Nephron (organoid): ENCODE results near the gene PNMT.

Experiments used
- H3K27ac Mint-ChIP-seq, 3 experiments: 2 replicates each; pipeline ENCODE4 v1.8.0; 2020; ENCODE audit warnings: mixed read lengths in 3 of 3, mild to moderate bottlenecking in 2 of 3, moderate library complexity in 1 of 3
- H3K27me3 Mint-ChIP-seq: 2 replicates; pipeline ENCODE4 v1.8.0; 2021; ENCODE audit warnings: low read depth, mild to moderate bottlenecking, moderate library complexity, mixed read lengths
- H3K36me3 Mint-ChIP-seq: 2 replicates; pipeline ENCODE4 v1.8.0; 2020; ENCODE audit warnings: low read depth, mixed read lengths
- H3K4me1 Mint-ChIP-seq: 2 replicates; pipeline ENCODE4 v1.8.0; 2020; ENCODE audit warnings: mixed read lengths
- H3K4me3 Mint-ChIP-seq, 3 experiments: 2 replicates each; pipeline ENCODE4 v1.8.0; 2020; ENCODE audit warnings: mild to moderate bottlenecking in 3 of 3, mixed read lengths in 3 of 3, moderate library complexity in 2 of 3
- H3K9me3 Mint-ChIP-seq: 2 replicates; pipeline ENCODE4 v1.8.0; 2020; ENCODE audit warnings: mixed read lengths
- CTCF ChIP-seq, 3 experiments: fragments of 200-600 bp; sonication (generic); IDR thresholded peaks; one replicate each; pipeline ENCODE4 v1.5.0; 2021; ENCODE audit warnings: antibody characterized with exemption in 3 of 3; ENCODE audit not compliant: unreplicated experiment in 3 of 3

The PNMT gene

GRCh38 chr17:39660397-39661385, 7.6 kb upstream of the PNMT start:
- no peaks in the 10 kb centered on the region for H3K9me3 Mint-ChIP-seq
- H3K36me3 Mint-ChIP-seq = peaks cover 12% of the 10 kb centered on the region
- peaks cover 10% of the 10 kb centered on the region for H3K4me1 Mint-ChIP-seq
- TF ChIP-seq CTCF (IDR thresholded peaks at IDR 0.05; ENCODE audit: unreplicated experiment in 3 of 3) = no peak
- peaks cover 11% of the 10 kb centered on the region for H3K27me3 Mint-ChIP-seq
- H3K27ac Mint-ChIP-seq = peak overlapping the region in 2 of 3 experiments; percentile 46 to 74
- peak overlapping the region in 1 of 3 experiments; percentile 39 for H3K4me3 Mint-ChIP-seq

GRCh38 chr17:39661744-39662541, 6.3 kb upstream of the PNMT start:
- Mint-ChIP-seq H3K9me3 (no peaks in the 10 kb centered on the region), H3K4me3 (no peak overlapping the region), H3K27ac (no peak overlapping the region), H3K36me3 (peaks cover 10% of the 10 kb centered on the region), H3K27me3 (peaks cover 21% of the 10 kb centered on the region), H3K4me1 (peaks cover 13% of the 10 kb centered on the region)
- no peak for TF ChIP-seq CTCF (IDR thresholded peaks at IDR 0.05; ENCODE audit: unreplicated experiment in 3 of 3)

- no peak for TF ChIP-seq CTCF (IDR thresholded peaks at IDR 0.05; ENCODE audit: unreplicated experiment in 3 of 3)
- peaks cover 14% of the 10 kb centered on the region for H3K4me1 Mint-ChIP-seq
- H3K27me3 Mint-ChIP-seq = peaks cover 27% of the 10 kb centered on the region
- H3K4me3 Mint-ChIP-seq = no peak overlapping the region
- H3K36me3 Mint-ChIP-seq = peaks cover 8% of the 10 kb centered on the region
- no peak overlapping the region for H3K27ac Mint-ChIP-seq
- no peaks in the 10 kb centered on the region for H3K9me3 Mint-ChIP-seq
Observed at GRCh38 chr17:39662551-39663339, 5.5 kb upstream of the PNMT start.

- Mint-ChIP-seq H3K4me1 (peaks cover 14% of the 10 kb centered on the region), H3K36me3 (peaks cover 8% of the 10 kb centered on the region), H3K27ac (no peak overlapping the region), H3K27me3 (peaks cover 31% of the 10 kb centered on the region), H3K4me3 (no peak overlapping the region), H3K9me3 (no peaks in the 10 kb centered on the region)
- no peak for TF ChIP-seq CTCF (IDR thresholded peaks at IDR 0.05; ENCODE audit: unreplicated experiment in 3 of 3)
Observed at GRCh38 chr17:39663340-39663687, 4.9 kb upstream of the PNMT start.

- peaks cover 8% of the 10 kb centered on the region for H3K36me3 Mint-ChIP-seq
- no peak overlapping the region for H3K4me3 Mint-ChIP-seq
- H3K4me1 Mint-ChIP-seq = peaks cover 14% of the 10 kb centered on the region
- H3K27me3 Mint-ChIP-seq = peaks cover 37% of the 10 kb centered on the region
- no peak for TF ChIP-seq CTCF (IDR thresholded peaks at IDR 0.05; ENCODE audit: unreplicated experiment in 3 of 3)
- no peaks in the 10 kb centered on the region for H3K9me3 Mint-ChIP-seq
- no peak overlapping the region for H3K27ac Mint-ChIP-seq
Observed at GRCh38 chr17:39663688-39664580, 4.3 kb upstream of the PNMT start.
